Lower lobe of right lung (tissue), 2 donors: Measurements from ENCODE around the gene SLIT3. TPM values are rescaled to one million over a fixed set of nuclear protein-coding genes. Genes with fewer than 3 reads are reported as not detected.

Experiments used
- ATAC-seq, 2 donors: fragments of 200-7000 bp; cut with Tn5 transposase; one replicate each; pipeline ENCODE4 v1.9.1; 2020 to 2022; ENCODE audit warnings: mild to moderate bottlenecking in 2 of 2, moderate library complexity in 2 of 2
- DNase-seq: peaks from one replicate; pipeline ENCODE4 v3.0.0-alpha.2; 2020
- H3K27ac ChIP-seq: fragments of 200-600 bp; one replicate; pipeline ENCODE4 v1.8.0; 2022
- H3K27me3 ChIP-seq: fragments of 200-600 bp; one replicate; pipeline ENCODE4 v1.8.0; 2022; ENCODE audit warnings: low read depth
- H3K36me3 ChIP-seq: fragments of 200-600 bp; one replicate; pipeline ENCODE4 v1.8.0; 2022; ENCODE audit warnings: mild to moderate bottlenecking
- H3K4me1 ChIP-seq: fragments of 200-600 bp; one replicate; pipeline ENCODE4 v1.8.0; 2022
- H3K4me3 ChIP-seq: fragments of 200-600 bp; one replicate; pipeline ENCODE4 v1.8.0; 2022; ENCODE audit warnings: mild to moderate bottlenecking
- H3K9me3 ChIP-seq: fragments of 200-600 bp; one replicate; pipeline ENCODE4 v1.8.0; 2022
- intact Hi-C: fragments of 100-400 bp; cut with DNase I; formaldehyde crosslinking; loops from one replicate; pipeline ENCODE4 v1.11.0; 2022
- total RNA-seq: library from RNA; stranded (reverse); fragmentation: NEBNext Ultra II Directional; extraction: Animal tissue kit (Norgen Biotek cat#: 25700); gene quantifications from one replicate; pipeline ENCODE4 v1.2.1, GENCODE V29; 2021
- TF ChIP-seq, protein P1 (sequence below): fragments of 200-600 bp; IDR thresholded peaks from one replicate; pipeline ENCODE4 v1.8.0; 2022; ENCODE audit warnings: antibody characterized with exemption, mild to moderate bottlenecking
- donor health status: DM: no; HTN: yes; CAD: no; lungs with severe emphysema.

SLIT3 gene
- total RNA-seq, 1 donor from 2014 or later: 48.6 TPM

DNA sequence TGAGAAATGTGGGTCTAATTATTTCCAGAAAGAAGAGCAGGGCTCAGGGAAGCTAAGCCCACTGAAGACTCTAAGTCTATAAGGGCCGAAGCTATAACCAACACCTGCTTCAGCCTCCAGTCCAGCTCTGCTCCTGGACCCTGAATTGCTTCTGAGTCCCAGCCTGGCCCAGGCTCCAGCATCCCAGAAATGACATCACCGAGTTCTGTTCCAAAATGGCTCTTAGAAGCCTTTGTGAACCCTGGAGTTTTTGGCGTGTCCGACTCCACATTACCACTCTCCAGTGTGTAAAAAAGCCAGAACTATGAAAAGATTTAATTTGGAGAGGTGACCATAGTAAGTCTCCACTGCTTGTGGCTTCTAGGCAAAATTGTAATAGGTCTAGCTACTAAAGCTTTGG lies 289.9 kb downstream of the SLIT3 start:
- no peak for ATAC-seq
- H3K4me1 ChIP-seq: no peaks in the 10 kb centered on the region
- no peaks in the 10 kb centered on the region for H3K9me3 ChIP-seq
- TF ChIP-seq, protein P1, sequence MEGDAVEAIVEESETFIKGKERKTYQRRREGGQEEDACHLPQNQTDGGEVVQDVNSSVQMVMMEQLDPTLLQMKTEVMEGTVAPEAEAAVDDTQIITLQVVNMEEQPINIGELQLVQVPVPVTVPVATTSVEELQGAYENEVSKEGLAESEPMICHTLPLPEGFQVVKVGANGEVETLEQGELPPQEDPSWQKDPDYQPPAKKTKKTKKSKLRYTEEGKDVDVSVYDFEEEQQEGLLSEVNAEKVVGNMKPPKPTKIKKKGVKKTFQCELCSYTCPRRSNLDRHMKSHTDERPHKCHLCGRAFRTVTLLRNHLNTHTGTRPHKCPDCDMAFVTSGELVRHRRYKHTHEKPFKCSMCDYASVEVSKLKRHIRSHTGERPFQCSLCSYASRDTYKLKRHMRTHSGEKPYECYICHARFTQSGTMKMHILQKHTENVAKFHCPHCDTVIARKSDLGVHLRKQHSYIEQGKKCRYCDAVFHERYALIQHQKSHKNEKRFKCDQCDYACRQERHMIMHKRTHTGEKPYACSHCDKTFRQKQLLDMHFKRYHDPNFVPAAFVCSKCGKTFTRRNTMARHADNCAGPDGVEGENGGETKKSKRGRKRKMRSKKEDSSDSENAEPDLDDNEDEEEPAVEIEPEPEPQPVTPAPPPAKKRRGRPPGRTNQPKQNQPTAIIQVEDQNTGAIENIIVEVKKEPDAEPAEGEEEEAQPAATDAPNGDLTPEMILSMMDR: no peak
- intact Hi-C loops: no loop called here
- H3K27me3 ChIP-seq: no peaks in the 10 kb centered on the region
- no peak overlapping the region for H3K4me3 ChIP-seq
- no peak for DNase-seq
- H3K36me3 ChIP-seq: no peaks in the 10 kb centered on the region
- no peak overlapping the region for H3K27ac ChIP-seq

DNA sequence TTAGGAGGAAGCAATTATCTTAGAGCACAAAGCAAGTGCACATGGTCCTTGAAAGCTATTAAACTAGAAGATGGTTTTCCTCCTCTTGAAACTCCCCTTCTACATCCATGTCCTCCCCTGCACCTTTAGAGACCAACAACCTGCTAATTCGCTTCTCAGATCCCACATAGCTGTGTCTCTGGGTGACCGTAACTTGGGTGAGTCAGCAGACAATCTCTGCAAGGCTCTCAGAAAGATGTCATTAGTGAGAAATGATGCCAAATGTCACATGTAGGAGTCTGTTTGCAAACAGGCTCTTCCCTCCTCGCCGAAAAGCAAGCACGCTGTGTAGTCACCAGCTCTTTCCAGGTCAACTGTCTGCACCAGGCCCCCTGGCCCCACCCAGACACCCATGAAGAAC lies 291.8 kb downstream of the SLIT3 start:
- Histone ChIP-seq H3K36me3 (no peaks in the 10 kb centered on the region), H3K4me1 (no peaks in the 10 kb centered on the region), H3K27ac (no peak overlapping the region), H3K4me3 (no peak overlapping the region), H3K9me3 (no peaks in the 10 kb centered on the region), H3K27me3 (no peaks in the 10 kb centered on the region)
- TF ChIP-seq, protein P1: no peak
- no peak for DNase-seq
- intact Hi-C loops: no loop called here
- no peak for ATAC-seq

DNA sequence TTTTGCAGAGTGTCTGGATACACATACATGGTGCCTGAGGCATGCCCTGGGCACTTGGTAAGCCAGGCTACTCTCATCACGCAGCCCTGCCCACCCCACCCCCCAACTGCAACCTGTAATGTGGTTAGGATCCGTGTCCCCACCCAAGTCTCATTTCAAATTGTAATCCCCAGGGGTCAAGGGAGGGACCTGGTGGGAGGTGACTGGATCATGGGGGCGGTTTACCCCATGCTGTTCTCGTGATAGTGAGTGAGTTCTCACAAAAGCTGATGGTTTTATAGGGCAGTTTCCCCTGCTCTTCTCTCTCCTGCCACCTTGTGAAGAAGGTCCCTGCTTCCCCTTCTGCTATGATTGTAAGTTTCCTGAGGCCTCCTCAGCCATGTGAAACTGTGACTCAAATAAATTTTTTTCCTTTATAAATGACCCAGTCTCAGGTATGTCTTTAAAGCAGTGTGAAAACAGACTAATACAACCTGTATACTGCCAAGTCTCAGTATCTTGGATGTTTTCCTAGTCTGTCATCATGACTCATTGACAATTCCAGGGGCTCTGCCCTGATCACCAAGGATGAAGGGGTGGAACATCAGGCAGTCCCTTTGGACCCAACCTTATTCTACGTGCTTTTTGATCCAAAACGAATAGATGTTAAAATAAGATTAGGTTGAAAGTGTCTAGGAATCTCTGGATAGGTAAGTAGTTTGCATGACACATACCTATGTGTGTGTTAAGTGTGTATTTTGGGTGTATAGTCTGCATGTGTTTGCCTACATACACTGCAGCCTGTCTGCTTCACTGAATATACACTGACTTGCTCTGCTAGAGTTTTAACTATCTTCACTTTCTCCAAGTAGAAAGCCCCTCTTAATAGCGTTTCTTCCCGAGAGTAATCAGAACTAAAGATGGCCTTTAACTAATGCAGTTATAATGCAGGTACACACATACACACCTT lies 293.8 kb downstream of the SLIT3 start:
- no peak for DNase-seq
- TF ChIP-seq, protein P1: no peak
- intact Hi-C loops: no loop called here
- no peaks in the 10 kb centered on the region for H3K4me1 ChIP-seq
- H3K27me3 ChIP-seq: no peaks in the 10 kb centered on the region
- no peaks in the 10 kb centered on the region for H3K9me3 ChIP-seq
- H3K36me3 ChIP-seq: no peaks in the 10 kb centered on the region
- no peak overlapping the region for H3K27ac ChIP-seq
- H3K4me3 ChIP-seq: no peak overlapping the region
- no peak for ATAC-seq

DNA sequence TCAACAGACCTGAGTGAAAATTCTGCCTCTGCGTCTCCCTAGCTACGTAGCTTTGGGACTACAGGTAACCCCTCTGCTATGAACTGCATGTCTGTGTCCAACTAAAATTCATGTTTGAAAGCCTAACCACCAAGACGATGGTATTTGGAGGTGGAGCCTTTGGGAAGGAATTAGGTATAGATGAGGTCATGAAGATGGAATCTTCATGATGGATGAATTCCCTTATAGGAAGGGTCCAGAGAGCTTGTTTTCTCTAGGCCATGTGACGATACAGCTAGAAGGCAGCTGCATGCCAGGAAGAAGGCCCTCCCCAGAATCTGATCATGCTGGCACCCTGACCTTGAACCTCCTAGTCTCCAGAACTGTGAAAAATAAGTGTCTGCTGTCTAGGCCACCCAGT lies 296.4 kb downstream of the SLIT3 start:
- H3K4me1 ChIP-seq: no peaks in the 10 kb centered on the region
- TF ChIP-seq, protein P1: no peak
- H3K9me3 ChIP-seq: no peaks in the 10 kb centered on the region
- no peak for DNase-seq
- ATAC-seq: no peak
- no peak overlapping the region for H3K4me3 ChIP-seq
- no peaks in the 10 kb centered on the region for H3K27me3 ChIP-seq
- H3K27ac ChIP-seq: no peak overlapping the region
- intact Hi-C loops: no loop called here
- no peaks in the 10 kb centered on the region for H3K36me3 ChIP-seq

DNA sequence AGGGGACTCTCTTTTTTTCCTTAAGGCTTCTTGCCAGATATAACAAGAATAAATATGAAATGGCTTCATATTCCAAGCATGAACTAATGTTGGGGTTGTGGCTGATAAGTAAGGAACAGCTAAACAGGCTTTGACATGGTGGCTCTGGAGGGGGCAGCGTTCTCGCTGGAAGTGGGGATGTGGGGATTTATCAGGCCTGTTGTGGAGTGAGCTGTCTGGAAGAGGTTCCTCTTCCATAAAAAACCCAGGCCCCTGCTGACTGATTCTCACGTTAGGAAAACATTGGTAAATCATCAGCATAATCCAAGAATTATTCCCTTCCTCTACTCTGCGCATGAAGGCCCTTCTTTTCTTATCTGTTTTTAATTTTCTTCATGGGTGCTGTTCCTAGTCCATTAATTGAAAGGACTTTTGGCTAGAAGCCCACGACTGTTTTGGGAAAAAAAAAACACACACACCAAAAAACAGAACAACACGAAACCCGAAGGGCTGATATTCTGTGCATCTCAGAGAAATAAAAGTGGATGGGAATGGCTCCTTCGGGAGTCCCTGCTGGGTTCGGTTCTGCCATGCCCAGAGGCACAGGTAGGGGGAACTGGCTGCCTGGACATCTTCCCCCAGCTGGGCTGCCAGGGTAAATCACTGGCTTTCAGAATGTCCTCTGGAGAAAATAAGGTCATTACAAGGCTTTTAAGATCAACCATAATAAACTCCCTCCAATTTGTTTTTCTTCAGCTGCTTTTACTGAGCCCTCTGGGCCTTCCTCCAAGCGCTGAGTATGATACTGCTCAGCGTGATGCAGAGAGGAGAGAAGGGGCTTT lies 297.0 kb downstream of the SLIT3 start:
- intact Hi-C loops: no loop called here
- Histone ChIP-seq H3K4me3 (no peak overlapping the region), H3K27me3 (no peaks in the 10 kb centered on the region), H3K9me3 (no peaks in the 10 kb centered on the region), H3K27ac (no peak overlapping the region), H3K36me3 (no peaks in the 10 kb centered on the region), H3K4me1 (no peaks in the 10 kb centered on the region)
- ATAC-seq (no peak), DNase-seq (no peak)
- TF ChIP-seq, protein P1: no peak
